ENCODE data around the gene SORCS2.

The SORCS2 gene

GRCh38 chr4:7511525-7511924 lies 319.2 kb downstream of the SORCS2 start:
- Histone ChIP-seq H3K4me1 (peaks cover 4% of the 10 kb centered on the region), H3K36me3 (no peaks in the 10 kb centered on the region), H3K27me3 (no peaks in the 10 kb centered on the region), H3K9me3 (no peaks in the 10 kb centered on the region), H3K4me3 (ENCODE audit: low read depth, low read length) (no peak overlapping the region)
- no peak for DNase-seq
- no peak for TF ChIP-seq CTCF (IDR thresholded peaks at IDR 0.05; ENCODE audit: low read depth, low read length)

GRCh38 chr4:7512428-7512827 lies 320.1 kb downstream of the SORCS2 start:
- H3K27me3 ChIP-seq: no peaks in the 10 kb centered on the region
- H3K9me3 ChIP-seq: no peaks in the 10 kb centered on the region
- DNase-seq: no peak
- H3K4me1 ChIP-seq: peaks cover 7% of the 10 kb centered on the region
- TF ChIP-seq CTCF (IDR thresholded peaks at IDR 0.05; ENCODE audit: low read depth, low read length): no peak
- no peak overlapping the region for H3K4me3 ChIP-seq (ENCODE audit: low read depth, low read length)
- H3K36me3 ChIP-seq: no peaks in the 10 kb centered on the region

DNA sequence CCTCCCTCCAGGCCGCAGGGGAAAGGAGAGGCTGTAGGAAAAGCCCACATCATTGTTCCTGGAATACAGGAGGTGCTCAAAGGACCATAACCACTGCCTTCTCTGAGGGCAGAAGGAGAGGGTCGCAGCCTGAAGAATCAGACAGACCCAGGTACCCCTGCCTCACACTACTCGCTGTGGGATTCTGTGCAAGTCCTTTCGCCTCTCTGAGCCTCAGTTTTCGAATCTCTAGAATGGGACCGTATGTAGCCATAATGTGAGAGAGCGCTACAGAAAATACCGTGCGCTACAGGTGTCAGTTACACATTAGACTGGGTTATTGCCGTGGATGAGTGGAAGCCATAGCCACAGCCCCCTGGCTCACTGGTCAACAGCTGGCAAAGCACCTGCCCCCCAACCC lies 320.6 kb downstream of the SORCS2 start:
- Histone ChIP-seq H3K27me3 (no peaks in the 10 kb centered on the region), H3K4me1 (peaks cover 7% of the 10 kb centered on the region), H3K4me3 (ENCODE audit: low read depth, low read length) (no peak overlapping the region), H3K36me3 (no peaks in the 10 kb centered on the region), H3K9me3 (no peaks in the 10 kb centered on the region)
- no peak for TF ChIP-seq CTCF (IDR thresholded peaks at IDR 0.05; ENCODE audit: low read depth, low read length)
- DNase-seq: no peak

GRCh38 chr4:7513671-7514070 lies 321.3 kb downstream of the SORCS2 start:
- no peak for DNase-seq
- no peaks in the 10 kb centered on the region for H3K27me3 ChIP-seq
- no peaks in the 10 kb centered on the region for H3K9me3 ChIP-seq
- H3K4me1 ChIP-seq: peaks cover 7% of the 10 kb centered on the region
- H3K36me3 ChIP-seq: no peaks in the 10 kb centered on the region
- TF ChIP-seq CTCF (IDR thresholded peaks at IDR 0.05; ENCODE audit: low read depth, low read length): no peak
- H3K4me3 ChIP-seq (ENCODE audit: low read depth, low read length): no peak overlapping the region

GRCh38 chr4:7514281-7514680 lies 321.9 kb downstream of the SORCS2 start:
- Histone ChIP-seq H3K4me3 (ENCODE audit: low read depth, low read length) (no peak overlapping the region), H3K4me1 (peaks cover 8% of the 10 kb centered on the region), H3K27me3 (no peaks in the 10 kb centered on the region), H3K36me3 (no peaks in the 10 kb centered on the region), H3K9me3 (no peaks in the 10 kb centered on the region)
- DNase-seq: no peak
- TF ChIP-seq CTCF (IDR thresholded peaks at IDR 0.05; ENCODE audit: low read depth, low read length): no peak

DNA sequence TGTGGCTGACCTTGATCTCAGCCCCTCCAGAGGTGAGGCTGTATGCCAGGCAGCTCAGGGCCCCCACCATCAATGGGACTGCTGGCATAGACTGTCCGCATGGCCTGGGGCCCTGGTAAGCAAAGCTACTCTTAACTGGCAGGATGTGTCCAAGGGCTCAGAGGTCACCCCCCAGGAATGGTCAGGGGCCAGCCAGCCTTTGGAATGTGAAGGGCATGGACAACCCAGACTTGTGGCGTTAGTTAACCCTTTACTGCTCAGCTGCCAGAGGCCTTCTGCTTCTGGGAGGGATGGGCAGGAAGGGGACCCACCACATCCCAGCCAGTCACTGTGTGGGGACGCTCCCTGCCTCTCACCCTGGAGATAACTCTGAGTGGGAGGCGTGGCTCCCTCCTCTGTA lies 322.5 kb downstream of the SORCS2 start:
- H3K9me3 ChIP-seq: no peaks in the 10 kb centered on the region
- H3K36me3 ChIP-seq: no peaks in the 10 kb centered on the region
- H3K27me3 ChIP-seq: no peaks in the 10 kb centered on the region
- no peak overlapping the region for H3K4me3 ChIP-seq (ENCODE audit: low read depth, low read length)
- no peak for TF ChIP-seq CTCF (IDR thresholded peaks at IDR 0.05; ENCODE audit: low read depth, low read length)
- peaks cover 13% of the 10 kb centered on the region for H3K4me1 ChIP-seq
- DNase-seq: no peak

Data from BE2C (cell line).